Right cardiac atrium (tissue), 5 donors: ENCODE measurements around the gene NOX4. TPM values are rescaled to one million over a fixed set of nuclear protein-coding genes. Genes with fewer than 3 reads are reported as not detected.
"Not testable (repeated sequence)": the region's sequence is repeated elsewhere in the genome, so short reads cannot be mapped to it uniquely, and the experiment has no call there.

Experiments
- ATAC-seq, 2 donors: fragments of 200-7000 bp; cut with Tn5 transposase; one replicate each; pipeline versions ENCODE4 v1.8.0 to v1.9.1; 2020; ENCODE audit warnings: moderate library complexity in 2 of 2, mild to moderate bottlenecking in 1 of 2
- DNase-seq, 3 donors: peaks; one replicate each; pipeline ENCODE4 v3.0.0-alpha.2; 2020
- H3K27ac ChIP-seq: one replicate; pipeline ENCODE4 v1.5.1; 2013; ENCODE audit warnings: mild to moderate bottlenecking, low read length, control low read depth, moderate library complexity
- H3K27me3 ChIP-seq: one replicate; pipeline ENCODE4 v1.6.1; 2013; ENCODE audit not compliant: control insufficient read depth, insufficient read depth
- H3K4me1 ChIP-seq: one replicate; pipeline ENCODE4 v1.6.1; 2013; ENCODE audit warnings: low read length; ENCODE audit not compliant: control insufficient read depth, insufficient read depth
- H3K4me3 ChIP-seq: one replicate; pipeline ENCODE4 v1.5.1; 2013; ENCODE audit warnings: low read length, control low read depth
- H3K9me3 ChIP-seq: one replicate; pipeline ENCODE4 v1.6.1; 2013; ENCODE audit warnings: low read length; ENCODE audit not compliant: control insufficient read depth
- WGBS: extraction: QIAGEN DNeasy Blood & Tissue Kit; methylation state at CpG from one replicate; pipeline ENCODE4 v1.1.7; 2013; 5-methylcytosine and 5-hydroxymethylcytosine counted together
- intact Hi-C, 4 donors: fragments of 100-400 bp; cut with DNase I; formaldehyde crosslinking; loops; one replicate each; pipeline versions ENCODE4 v1.11.0 to v1.14.0; 2022 to 2023
- polyA plus RNA-seq: library from polyadenylated mRNA; stranded (reverse); fragments of 200-250 nt; gene quantifications from one replicate; pipeline ENCODE4 v1.2.3, GENCODE V29; 2013
- total RNA-seq, 4 donors: library from RNA; stranded (reverse); fragmentation: NEBNext Ultra II Directional; extraction: Animal tissue kit (Norgen Biotek cat#: 25700); gene quantifications; one replicate each; pipeline ENCODE4 v1.2.1, GENCODE V29; 2021
- donor health status: healthy with polysubstance abuse.
- donor health status: DM: no; HTN: yes; CAD: no.
- donor health status: DM: no; HTN: no; CAD: no.
- donor health status: DM: no; HTN: yes; CAD: no; lungs with severe emphysema.
- donor health status: DM: yes; HTN: yes; CAD: no.

Gene NOX4
- total and polyA plus RNA-seq, 5 donors = 4.7 to 9.3 (median 7.6) TPM

- intact Hi-C loops, H3K4me1 ChIP-seq, H3K9me3 ChIP-seq, H3K27ac ChIP-seq, ATAC-seq, H3K27me3 ChIP-seq, H3K4me3 ChIP-seq, DNase-seq: not testable (repeated sequence)
- WGBS = 92% methylated on average over 3 of the region's 3 CpGs
Measured at GRCh38 chr11:89432182-89432581, 59.0 kb downstream of the NOX4 start.

DNA sequence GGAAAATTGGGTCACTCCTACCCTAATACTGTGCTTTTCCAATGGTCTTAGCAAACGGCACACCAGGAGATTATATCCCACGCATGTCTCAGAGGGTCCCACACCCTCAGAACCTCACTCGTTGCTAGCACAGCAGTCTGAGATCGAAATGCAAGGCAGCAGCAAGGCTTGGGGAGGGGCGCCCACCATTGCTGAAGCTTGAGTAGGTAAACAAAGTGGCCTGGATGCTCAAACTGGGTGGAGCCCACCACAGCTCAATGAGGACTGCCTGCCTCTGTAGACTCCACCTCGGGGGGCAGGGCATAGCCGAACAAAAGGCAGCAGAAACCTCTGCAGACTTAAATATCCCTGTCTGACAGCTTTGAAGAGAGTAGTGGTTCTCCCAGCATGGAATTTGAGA lies 64.7 kb downstream of the NOX4 start:
- H3K9me3 ChIP-seq, DNase-seq, H3K4me3 ChIP-seq, H3K27me3 ChIP-seq, intact Hi-C loops, H3K27ac ChIP-seq, H3K4me1 ChIP-seq, ATAC-seq: not testable (repeated sequence)
- WGBS = 97% methylated on average over 7 of the region's 7 CpGs

GRCh38 chr11:89421718-89422117 lies 69.5 kb downstream of the NOX4 start:
- no peak for DNase-seq
- Histone ChIP-seq H3K9me3 (no peaks in the 10 kb centered on the region), H3K4me3 (no peak overlapping the region), H3K4me1 (no peaks in the 10 kb centered on the region), H3K27ac (no peak overlapping the region), H3K27me3 (no peaks in the 10 kb centered on the region)
- ATAC-seq = no peak
- WGBS = 52% methylated on average over 2 of the region's 2 CpGs
- intact Hi-C loops = no loop called here

DNA sequence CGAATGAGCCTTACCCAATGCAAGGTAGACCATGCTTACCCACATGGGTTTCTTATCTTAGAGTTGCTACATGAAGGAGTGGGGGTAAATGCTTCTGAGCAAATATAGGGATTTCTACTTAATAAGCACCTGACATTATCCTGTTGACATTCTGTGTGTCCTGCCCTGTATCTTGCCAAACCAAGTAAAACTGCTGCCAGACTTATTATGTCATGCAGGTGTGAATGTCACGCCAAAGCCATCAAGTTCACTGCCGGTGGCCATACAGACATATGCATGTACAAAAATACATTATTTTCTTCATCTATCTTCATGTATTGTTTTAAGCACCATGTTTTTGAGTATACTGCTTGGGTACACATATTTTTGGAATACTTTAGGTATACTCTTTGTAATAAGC lies 70.2 kb downstream of the NOX4 start:
- no peaks in the 10 kb centered on the region for H3K4me1 ChIP-seq
- 82% methylated on average over 3 of the region's 3 CpGs for WGBS
- intact Hi-C loops = no loop called here

DNA sequence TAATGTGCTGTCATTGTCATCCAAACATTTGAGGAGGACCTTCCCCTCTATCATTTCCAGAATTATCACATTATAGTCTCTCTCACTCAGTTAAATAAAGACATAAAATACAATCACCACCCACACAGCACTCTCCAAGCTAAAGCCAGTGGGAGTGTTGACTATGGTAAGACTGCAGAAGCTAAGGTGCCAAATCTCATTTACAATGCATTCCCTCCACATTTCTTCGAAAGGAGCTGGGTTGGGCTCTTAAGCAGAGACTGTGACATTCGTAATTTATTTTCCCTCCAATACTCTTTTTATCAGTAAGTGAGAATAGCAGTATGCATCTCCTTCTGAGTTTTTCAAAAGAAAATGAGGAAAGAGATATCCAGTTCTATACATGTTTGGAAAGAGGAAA lies 74.2 kb downstream of the NOX4 start:
- no peaks in the 10 kb centered on the region for H3K4me1 ChIP-seq
- no peaks in the 10 kb centered on the region for H3K27me3 ChIP-seq
- DNase-seq (no peak), ATAC-seq (no peak)
- no peak overlapping the region for H3K27ac ChIP-seq
- H3K4me3 ChIP-seq = no peak overlapping the region
- no peaks in the 10 kb centered on the region for H3K9me3 ChIP-seq
- intact Hi-C loops = no loop called here
- 47% methylated on average over 2 of the region's 2 CpGs for WGBS

More for the DNA sequence above, 70.2 kb downstream of the NOX4 start:
- no peak overlapping the region for H3K4me3 ChIP-seq
- H3K27me3 ChIP-seq = no peaks in the 10 kb centered on the region
- ATAC-seq (no peak), DNase-seq (no peak)
- no peaks in the 10 kb centered on the region for H3K9me3 ChIP-seq
- H3K27ac ChIP-seq = no peak overlapping the region

- WGBS = 92% methylated on average over 3 of the region's 3 CpGs
- H3K4me1 ChIP-seq, H3K27ac ChIP-seq, DNase-seq, intact Hi-C loops, H3K4me3 ChIP-seq, H3K27me3 ChIP-seq, ATAC-seq, H3K9me3 ChIP-seq: not testable (repeated sequence)
Measured at GRCh38 chr11:89411112-89411511, 80.1 kb downstream of the NOX4 start.

- H3K27me3 ChIP-seq, H3K9me3 ChIP-seq, H3K4me3 ChIP-seq, H3K27ac ChIP-seq, ATAC-seq, H3K4me1 ChIP-seq, intact Hi-C loops: not testable (repeated sequence)
- DNase-seq = peak in 1 of 3 donors; percentile 19
- 77% methylated on average over 1 of the region's 1 CpG for WGBS
Measured at GRCh38 chr11:89410666-89411065, 80.5 kb downstream of the NOX4 start.

DNA sequence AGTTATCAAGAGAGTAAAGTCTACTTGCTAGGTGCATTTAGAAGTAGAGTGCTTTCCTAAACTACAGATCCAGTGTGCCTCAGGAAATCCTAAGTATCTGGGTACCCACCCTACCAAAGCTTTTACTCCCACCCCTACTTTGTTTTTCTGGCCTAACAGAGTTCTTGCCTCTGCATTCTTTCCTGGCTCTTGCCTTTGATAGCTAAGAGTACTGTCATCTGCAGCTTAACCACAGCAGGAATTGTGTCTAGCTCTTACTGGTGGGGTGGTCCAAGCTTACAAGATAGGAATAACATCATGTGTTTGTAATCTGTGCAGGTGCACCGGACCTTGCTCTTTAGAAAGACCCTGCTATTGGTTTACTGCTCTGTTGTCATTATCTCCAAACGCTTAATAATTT lies 82.7 kb downstream of the NOX4 start:
- H3K27me3 ChIP-seq, DNase-seq, H3K27ac ChIP-seq, H3K4me3 ChIP-seq, ATAC-seq, intact Hi-C loops, H3K9me3 ChIP-seq, H3K4me1 ChIP-seq: not testable (repeated sequence)
- 84% methylated on average over 2 of the region's 2 CpGs for WGBS

DNA sequence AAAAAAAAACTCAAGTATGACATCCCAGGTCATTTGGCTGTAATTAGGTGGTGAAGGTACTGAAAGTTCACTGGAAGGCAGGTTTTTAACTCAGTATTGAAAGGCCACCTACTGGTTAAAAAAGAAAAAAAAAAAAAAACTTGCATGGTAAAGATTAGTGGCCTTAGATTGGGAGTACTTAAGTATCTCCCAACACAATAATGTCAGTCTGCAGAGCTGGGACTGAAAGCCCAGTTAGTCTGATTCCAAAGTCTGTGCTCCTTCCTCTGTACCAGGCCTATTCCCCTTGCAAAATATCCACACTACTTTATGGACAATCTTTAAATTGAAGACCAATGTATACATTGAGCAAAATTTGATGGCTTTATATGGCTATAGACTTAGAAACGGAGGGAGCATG lies 85.5 kb downstream of the NOX4 start:
- Histone ChIP-seq H3K9me3 (no peaks in the 10 kb centered on the region), H3K27ac (no peak overlapping the region), H3K4me1 (no peaks in the 10 kb centered on the region), H3K27me3 (no peaks in the 10 kb centered on the region), H3K4me3 (no peak overlapping the region)
- DNase-seq (no peak), ATAC-seq (no peak)
- 88% methylated on average over 1 of the region's 1 CpG for WGBS
- intact Hi-C loops = no loop called here

GRCh38 chr11:89391654-89392053 lies 99.5 kb downstream of the NOX4 start:
- H3K9me3 ChIP-seq, H3K27me3 ChIP-seq, intact Hi-C loops, H3K27ac ChIP-seq, DNase-seq, ATAC-seq, H3K4me1 ChIP-seq, H3K4me3 ChIP-seq: not testable (repeated sequence)
- 75% methylated on average over 1 of the region's 1 CpG for whole genome bisulfite sequencing

GRCh38 chr11:89387501-89387900 lies 103.7 kb downstream of the NOX4 start:
- ATAC-seq, DNase-seq, H3K27ac ChIP-seq, intact Hi-C loops, H3K4me3 ChIP-seq, H3K4me1 ChIP-seq, H3K9me3 ChIP-seq, H3K27me3 ChIP-seq: not testable (repeated sequence)
- 95% methylated on average over 3 of the region's 3 CpGs for WGBS

DNA sequence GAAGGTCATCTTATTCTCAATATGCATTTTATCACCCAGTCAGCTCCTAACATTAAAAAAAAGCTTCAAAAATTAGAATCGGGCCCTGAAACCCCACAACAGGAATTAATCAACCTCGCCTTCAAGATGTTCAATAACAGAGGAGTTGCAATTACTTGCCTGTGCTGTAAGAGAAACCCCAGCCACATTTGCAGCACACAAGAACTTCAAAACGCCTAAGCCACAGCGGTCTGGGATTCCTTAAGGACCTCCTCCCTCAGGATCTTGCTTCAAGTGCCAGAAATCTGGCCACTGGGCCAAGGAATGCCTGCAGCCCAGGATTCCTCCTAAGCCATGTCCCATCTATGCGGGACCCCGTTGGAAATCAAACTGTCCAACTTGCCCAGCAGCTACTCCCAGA lies 108.2 kb downstream of the NOX4 start:
- WGBS = 90% methylated on average over 6 of the region's 6 CpGs

More for the DNA sequence above, 108.2 kb downstream of the NOX4 start:
- ATAC-seq, DNase-seq, H3K9me3 ChIP-seq, H3K27ac ChIP-seq, H3K27me3 ChIP-seq, H3K4me3 ChIP-seq, H3K4me1 ChIP-seq, intact Hi-C loops: not testable (repeated sequence)
